Fibroblast of skin of back (primary cell): ENCODE data around the gene AHRR.
A peak's percentile ranks its signal among the peaks of the same experiment; 100 is the strongest.

ENCODE experiments used
- DNase-seq: peaks from one replicate; pipeline ENCODE4 v3.0.0-alpha.2; 2013

Gene AHRR

GRCh38 chr5:417301-418161 is 96.0 kb downstream of the AHRR start:
- no peak for DNase-seq

GRCh38 chr5:418162-419121 is 96.9 kb downstream of the AHRR start:
- DNase-seq = peak; percentile 25

- no peak for DNase-seq
Measured at GRCh38 chr5:419970-420369, 98.5 kb downstream of the AHRR start.

GRCh38 chr5:420632-421286 is 99.2 kb downstream of the AHRR start:
- no peak for DNase-seq

DNA sequence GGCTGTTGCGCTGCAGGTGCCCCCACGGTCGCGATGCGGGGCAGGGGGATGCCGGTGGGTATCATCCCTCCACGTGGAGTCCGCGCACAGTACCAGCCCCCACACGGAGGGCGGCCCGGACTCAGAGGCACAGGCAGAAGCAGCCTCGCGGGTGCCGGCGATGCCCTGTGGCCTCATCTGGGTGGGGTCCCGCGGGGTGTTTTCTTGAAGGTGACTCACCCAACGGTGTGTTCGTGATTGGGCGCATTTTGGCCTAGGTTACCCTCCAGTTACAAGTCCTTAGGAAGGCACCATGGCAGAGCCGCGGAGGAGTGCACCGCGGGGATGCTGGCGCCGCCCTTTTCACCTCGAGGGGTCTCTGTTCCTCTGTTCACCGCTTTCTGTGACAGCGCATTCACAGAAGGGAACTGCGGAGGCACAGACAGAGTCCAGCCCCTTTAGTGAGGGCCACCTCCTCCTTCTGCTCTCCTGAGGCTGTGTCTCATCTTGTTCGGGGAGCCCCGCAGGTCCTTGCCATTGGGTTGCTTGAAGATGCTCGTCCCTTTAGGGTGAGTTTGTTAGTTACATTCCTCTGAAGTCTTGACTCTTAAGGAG is 99.9 kb downstream of the AHRR start:
- no peak for DNase-seq

DNA sequence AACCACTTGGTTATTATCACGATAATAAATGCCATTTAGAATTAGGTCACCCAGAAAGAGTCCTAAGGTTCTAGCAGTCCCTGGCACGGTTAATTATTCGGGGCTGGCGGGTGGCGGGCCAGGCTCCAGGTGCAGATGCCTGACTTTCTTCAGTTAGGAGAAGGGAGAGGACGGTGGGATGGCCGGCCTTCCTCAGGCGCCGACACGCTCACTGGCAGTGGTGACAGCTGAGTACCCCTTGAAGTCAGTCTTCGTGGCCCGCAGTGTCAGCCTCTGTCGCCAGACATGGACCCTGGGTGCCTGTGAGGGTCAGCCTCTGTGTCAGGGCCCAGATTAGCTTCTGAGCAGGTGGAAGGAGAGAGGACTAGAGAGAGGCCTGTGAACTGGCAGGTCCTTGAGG is 100.4 kb downstream of the AHRR start:
- DNase-seq = no peak

DNA sequence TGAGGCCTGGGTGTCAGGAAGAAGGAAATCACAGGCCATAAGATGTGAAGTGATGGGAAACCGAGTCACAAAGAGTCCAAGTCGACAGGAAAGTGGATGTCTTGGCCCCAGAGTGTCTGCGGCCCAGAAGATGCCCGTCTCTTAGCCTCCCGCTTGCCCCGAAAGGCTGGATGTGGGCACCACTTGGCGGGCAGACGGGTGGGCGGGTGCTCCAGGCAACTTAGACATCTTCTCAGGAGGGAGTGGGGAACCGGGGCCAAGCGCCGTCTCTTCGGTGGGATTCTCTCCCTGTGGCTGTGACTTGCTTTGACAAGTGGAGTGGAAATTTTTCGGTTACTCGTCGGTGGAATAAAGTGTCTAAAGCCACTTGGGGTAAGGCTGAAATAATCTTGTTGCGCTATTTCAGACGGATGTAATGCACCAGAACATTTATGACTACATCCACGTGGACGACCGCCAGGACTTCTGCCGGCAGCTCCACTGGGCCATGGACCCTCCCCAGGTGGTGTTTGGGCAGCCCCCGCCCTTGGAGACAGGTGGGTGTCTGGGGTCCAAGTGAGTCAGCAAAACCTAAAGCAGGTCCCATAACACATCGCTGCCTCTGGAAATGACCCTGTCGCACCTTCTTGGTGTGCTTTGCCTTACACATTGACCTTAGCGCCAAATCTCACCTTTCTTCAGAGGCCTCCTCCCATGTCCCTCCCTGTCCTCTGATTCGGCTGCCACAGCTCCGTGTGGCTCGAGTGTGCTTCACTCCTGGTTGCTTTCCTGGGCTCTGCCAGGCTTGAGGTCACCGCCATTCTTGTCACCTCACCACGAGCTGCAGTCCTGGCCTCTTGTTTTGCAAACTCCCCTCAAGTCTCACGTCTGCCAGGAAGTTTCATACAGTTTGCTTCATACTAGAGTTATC is 101.1 kb downstream of the AHRR start:
- no peak for DNase-seq

GRCh38 chr5:423233-423565 is 101.7 kb downstream of the AHRR start:
- DNase-seq = no peak

GRCh38 chr5:423626-424261 is 102.2 kb downstream of the AHRR start:
- DNase-seq = no peak

GRCh38 chr5:424301-425110 is 103.0 kb downstream of the AHRR start:
- peak; percentile 50 for DNase-seq

DNA sequence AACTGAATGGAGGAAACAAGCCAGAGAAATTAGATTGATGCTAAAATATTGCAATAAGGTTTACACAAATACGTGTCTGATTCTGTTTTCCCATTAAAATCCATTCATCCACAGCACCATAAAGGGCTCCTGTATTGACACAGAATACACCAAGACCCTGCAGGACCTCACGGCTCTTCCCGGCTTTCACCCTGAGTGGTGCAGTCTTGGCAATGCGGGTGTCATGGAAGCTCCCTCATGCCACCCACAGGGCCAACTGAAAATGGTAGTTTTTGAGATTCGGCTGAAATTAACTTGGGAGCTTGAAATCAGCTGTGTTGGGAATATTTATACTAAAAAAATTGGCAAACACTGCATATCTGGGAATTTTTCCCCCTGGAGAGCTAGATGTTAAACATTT is 104.2 kb downstream of the AHRR start:
- DNase-seq = peak; percentile 25

DNA sequence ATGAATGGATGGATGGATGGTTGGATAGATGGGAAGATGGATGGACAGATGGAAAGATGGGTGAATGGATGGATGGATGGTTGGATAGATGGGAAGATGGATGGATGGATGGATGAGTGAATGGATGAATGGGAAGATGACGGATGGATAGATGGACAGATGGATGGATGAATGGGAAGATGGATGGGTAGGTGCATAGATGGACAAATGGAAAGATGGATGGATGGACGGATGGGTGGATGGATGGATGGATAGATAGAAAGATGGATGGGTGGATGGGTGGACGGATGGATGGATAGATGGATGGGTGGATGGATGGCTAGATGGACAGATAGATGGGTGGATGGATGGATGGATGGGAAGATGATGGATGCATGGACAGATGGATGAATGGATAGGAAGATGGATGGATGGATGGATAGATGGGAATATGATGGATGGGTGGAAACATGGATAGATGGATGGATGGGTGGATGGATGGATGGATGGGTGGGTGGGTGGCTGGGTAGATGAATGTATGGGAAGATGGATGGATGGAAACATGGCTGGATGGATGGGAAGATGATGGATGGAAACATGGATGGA is 105.0 kb downstream of the AHRR start:
- no peak for DNase-seq

DNA sequence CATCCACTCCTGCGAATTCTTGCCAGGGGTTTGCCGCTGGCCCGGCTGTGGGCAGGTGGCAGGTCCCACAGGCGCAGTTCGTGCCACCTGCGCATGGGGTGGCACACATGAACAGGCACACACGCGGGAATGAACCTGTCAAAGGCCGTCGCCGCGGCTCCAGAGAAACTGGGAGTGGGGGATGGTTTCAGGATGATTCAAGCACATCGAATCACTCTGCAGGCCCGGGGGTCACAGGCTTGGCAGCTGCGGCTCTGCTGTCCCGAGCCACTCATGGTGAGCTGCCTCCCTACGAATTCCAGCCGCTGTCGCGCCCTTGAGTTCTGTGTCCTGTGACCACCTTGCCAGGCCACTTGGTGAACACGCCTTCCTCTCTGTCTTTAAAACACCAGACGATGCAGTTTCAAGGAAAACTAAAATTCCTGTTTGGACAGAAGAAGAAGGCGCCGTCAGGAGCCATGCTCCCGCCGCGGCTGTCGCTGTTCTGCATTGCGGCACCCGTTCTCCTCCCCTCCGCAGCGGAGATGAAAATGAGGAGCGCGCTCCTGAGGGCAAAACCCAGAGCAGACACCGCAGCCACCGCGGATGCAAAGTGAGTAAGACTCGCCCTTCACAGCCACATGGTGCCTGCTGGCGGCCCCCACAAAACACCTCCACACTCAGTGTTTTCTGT is 106.0 kb downstream of the AHRR start:
- no peak for DNase-seq

DNA sequence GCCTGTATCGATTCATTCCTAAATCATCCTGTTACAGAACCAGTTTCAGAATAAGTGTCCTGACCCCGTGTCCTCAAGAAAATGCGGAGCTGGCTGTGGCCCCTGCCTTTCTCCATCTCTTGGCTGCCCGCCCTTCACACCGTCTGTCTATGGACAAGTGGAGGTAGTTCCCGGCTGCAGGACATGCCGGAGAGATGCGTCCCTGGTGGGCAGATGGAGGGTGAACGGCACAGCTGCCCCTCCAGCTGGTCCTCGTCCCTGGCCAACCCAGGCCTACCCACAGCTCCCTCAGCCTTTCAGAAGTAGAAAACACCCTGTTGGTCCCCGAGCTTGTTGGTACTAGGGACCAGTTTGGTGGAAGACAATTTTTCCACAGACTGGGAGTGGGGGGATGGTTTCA is 106.7 kb downstream of the AHRR start:
- DNase-seq = no peak

- no peak for DNase-seq
Measured at GRCh38 chr5:428754-429452, 107.4 kb downstream of the AHRR start.

GRCh38 chr5:429453-430188 is 108.1 kb downstream of the AHRR start:
- peak; percentile 57 for DNase-seq

- DNase-seq = no peak
Measured at GRCh38 chr5:430214-430925, 108.9 kb downstream of the AHRR start.
